Cardiac muscle cell (in vitro differentiated cells and primary cell): ENCODE measurements around the gene GPR39. TPM values are rescaled to one million over a fixed set of nuclear protein-coding genes. Genes with fewer than 3 reads are reported as not detected.

Experiments
- DNase-seq, 2 donors: peaks; one replicate each; pipeline versions ENCODE4 v3.0.0 to v3.0.0-alpha.2; 2010 to 2017; ENCODE audit warnings: low read depth in 1 of 2, low spot score in 1 of 2
- H3K27ac ChIP-seq: fragments of 200-600 bp; sonication (generic); 2 replicates; pipeline ENCODE4 v1.5.1; 2016
- H3K27me3 ChIP-seq: fragments of 200-600 bp; sonication (generic); 2 replicates; pipeline ENCODE4 v1.6.0; 2016; ENCODE audit warnings: control low read depth
- H3K36me3 ChIP-seq: fragments of 200-600 bp; sonication (generic); 2 replicates; pipeline ENCODE4 v1.5.1; 2016; ENCODE audit warnings: control low read depth
- H3K4me1 ChIP-seq: fragments of 200-600 bp; sonication (generic); 2 replicates; pipeline ENCODE4 v1.8.1; 2017; ENCODE audit warnings: low read depth, mild to moderate bottlenecking, mixed run types
- H3K4me3 ChIP-seq: fragments of 200-600 bp; sonication (generic); 2 replicates; pipeline ENCODE4 v1.5.1; 2016; ENCODE audit warnings: mild to moderate bottlenecking
- H3K9me3 ChIP-seq: fragments of 200-600 bp; sonication (generic); 2 replicates; pipeline ENCODE4 v1.5.1; 2017; ENCODE audit warnings: low read depth, mild to moderate bottlenecking, control low read depth
- CTCF ChIP-seq: IDR thresholded peaks from 2 replicates; pipeline ENCODE4 v1.5.1; 2012; ENCODE audit warnings: low read depth, mild to moderate bottlenecking, low read length
- polyA plus RNA-seq: library from polyadenylated mRNA; unstranded; fragments of >200 nt; fragmentation: Nextera tagmentation; extraction: Ambion mirVana; gene quantifications from 2 replicates; pipeline ENCODE4 v1.2.1, GENCODE V29; 2016
- total RNA-seq: library from RNA; depleted of rRNA; stranded (reverse); fragments of >200 nt; gene quantifications from 2 replicates; pipeline ENCODE4 v1.2.3, GENCODE V29; 2016

GPR39 gene
- total and polyA plus RNA-seq, 2 experiments from 2014 or later = 4.0 to 10.9 TPM

DNA sequence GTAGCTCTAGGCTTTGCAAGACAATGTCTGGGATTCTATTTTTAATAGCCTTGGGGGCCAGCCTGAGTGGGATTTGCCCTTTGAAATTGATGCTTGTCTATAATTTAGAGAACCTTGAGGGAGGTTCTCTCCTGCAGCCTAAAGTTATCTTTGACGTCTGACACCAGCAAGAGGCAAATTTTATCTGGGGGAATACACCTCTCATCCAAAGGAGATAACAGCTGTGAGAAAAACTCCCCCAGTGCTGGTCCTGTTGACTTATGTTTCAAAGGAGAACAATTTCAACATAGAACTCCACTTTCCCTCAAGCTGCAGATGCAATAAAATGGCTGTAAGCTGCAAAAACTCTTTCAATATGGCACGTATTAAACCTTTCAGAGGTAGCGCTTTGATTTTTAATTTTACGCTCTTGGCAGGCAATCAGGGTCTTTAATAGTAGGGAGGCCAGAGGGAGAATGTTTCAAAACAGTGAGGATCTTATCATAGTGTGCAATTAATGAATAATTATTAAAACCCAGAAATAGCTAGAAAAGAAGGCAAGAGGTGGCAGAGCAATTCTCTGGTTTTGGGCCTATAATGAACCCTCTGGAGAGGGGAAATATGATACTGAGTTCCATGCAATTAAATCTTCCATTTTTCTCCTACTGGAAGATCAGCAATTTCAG lies 191.0 kb downstream of the GPR39 start:
- DNase-seq = no peak
- no peak for TF ChIP-seq CTCF
- no peak overlapping the region for H3K27ac ChIP-seq

DNA sequence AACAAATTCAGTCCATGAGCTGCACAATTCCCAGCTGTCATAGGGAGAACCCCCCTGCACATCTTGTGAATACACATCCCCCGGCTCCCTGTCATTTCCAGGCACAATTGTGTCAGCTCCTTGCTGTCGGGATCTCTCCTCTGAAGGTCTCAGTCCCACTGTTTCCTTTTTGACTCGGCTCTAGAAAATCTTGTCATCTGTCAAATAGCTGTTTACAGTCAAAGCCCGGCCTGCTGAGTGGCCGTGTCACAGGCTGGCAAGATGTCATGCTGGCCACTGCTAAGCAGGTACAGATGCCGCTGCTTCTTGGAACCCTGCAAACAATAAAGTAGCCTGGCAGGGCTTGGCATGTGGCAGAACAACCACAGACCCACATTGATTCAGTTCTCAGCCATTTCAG lies 191.7 kb downstream of the GPR39 start:
- peak overlapping the region; percentile 5 for H3K27ac ChIP-seq
- TF ChIP-seq CTCF = no peak
- H3K4me1 ChIP-seq = peaks cover 27% of the 10 kb centered on the region
- H3K27me3 ChIP-seq = no peaks in the 10 kb centered on the region
- H3K9me3 ChIP-seq = no peaks in the 10 kb centered on the region
- no peak overlapping the region for H3K4me3 ChIP-seq
- DNase-seq = no peak
- no peaks in the 10 kb centered on the region for H3K36me3 ChIP-seq

More for the DNA sequence above, 191.0 kb downstream of the GPR39 start:
- Histone ChIP-seq H3K4me3 (no peak overlapping the region), H3K36me3 (no peaks in the 10 kb centered on the region), H3K9me3 (no peaks in the 10 kb centered on the region), H3K27me3 (no peaks in the 10 kb centered on the region), H3K4me1 (peaks cover 27% of the 10 kb centered on the region)

DNA sequence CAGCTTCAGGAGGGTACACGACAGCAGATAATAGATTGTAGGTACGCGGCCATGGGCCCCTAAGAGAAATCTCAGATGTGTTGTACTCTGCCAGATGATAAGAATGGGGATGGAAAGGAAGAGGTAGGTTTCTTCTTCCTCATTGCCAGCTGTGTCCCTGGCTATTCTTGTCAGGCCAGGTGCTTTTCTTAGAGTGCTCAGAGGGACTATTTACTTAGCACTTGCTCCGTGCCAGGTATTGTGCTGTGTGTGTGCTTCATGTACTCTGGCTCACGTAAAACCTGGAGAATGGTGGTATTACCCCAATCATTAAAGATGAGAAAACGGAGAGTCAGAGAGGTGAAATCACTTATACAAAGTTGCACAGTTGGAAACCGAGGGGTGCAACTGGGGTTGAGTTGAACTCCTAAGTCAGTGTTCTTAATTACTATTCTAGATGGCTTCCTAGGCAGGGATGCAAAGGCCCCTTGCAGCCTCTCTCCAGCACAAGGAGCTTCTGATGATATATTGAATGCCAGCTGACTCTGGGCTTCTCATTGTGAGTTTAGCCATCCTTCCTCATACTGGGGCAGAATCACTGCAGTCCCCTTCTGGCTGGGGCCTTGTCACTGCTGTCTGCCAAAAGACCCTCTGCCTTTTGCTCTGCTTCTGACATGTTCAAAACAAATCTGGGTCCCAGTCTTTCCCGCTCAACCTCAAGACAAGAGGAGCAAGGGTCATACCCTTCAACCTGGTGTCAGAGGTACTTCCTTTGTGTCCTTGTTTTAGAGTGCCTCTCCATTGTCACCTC lies 192.7 kb downstream of the GPR39 start:
- Histone ChIP-seq H3K4me1 (peaks cover 22% of the 10 kb centered on the region), H3K27me3 (no peaks in the 10 kb centered on the region), H3K4me3 (no peak overlapping the region), H3K9me3 (no peaks in the 10 kb centered on the region), H3K36me3 (no peaks in the 10 kb centered on the region), H3K27ac (no peak overlapping the region)
- TF ChIP-seq CTCF = no peak
- DNase-seq = no peak

GRCh38 chr2:132611719-132612118 lies 195.1 kb downstream of the GPR39 start:
- no peak overlapping the region for H3K27ac ChIP-seq
- H3K9me3 ChIP-seq = no peaks in the 10 kb centered on the region
- TF ChIP-seq CTCF = no peak
- H3K27me3 ChIP-seq = no peaks in the 10 kb centered on the region
- no peak overlapping the region for H3K4me3 ChIP-seq
- H3K36me3 ChIP-seq = no peaks in the 10 kb centered on the region
- H3K4me1 ChIP-seq = peaks cover 40% of the 10 kb centered on the region
- no peak for DNase-seq

GRCh38 chr2:132615329-132616085 lies 198.9 kb downstream of the GPR39 start:
- no peaks in the 10 kb centered on the region for H3K9me3 ChIP-seq
- no peak for TF ChIP-seq CTCF
- no peaks in the 10 kb centered on the region for H3K36me3 ChIP-seq
- H3K27ac ChIP-seq = peak overlapping the region; percentile 64
- peaks cover 33% of the 10 kb centered on the region for H3K4me1 ChIP-seq
- no peaks in the 10 kb centered on the region for H3K27me3 ChIP-seq
- no peak overlapping the region for H3K4me3 ChIP-seq
- no peak for DNase-seq
